GM10266 (cell line): Measurements from ENCODE around the gene GREB1L.

Experiments
- DNase-seq: peaks from one replicate; pipeline ENCODE4 v3.0.0; 2012; ENCODE audit errors: extremely low spot score
- CTCF ChIP-seq: IDR thresholded peaks from 2 replicates; pipeline ENCODE4 v1.5.1; 2012; ENCODE audit warnings: mild to moderate bottlenecking, low read depth; ENCODE audit not compliant: control insufficient read depth, insufficient read depth; ENCODE audit errors: missing control alignments

The GREB1L gene

GRCh38 chr18:21489919-21490495 is 248.0 kb downstream of the GREB1L start:
- DNase-seq = no peak
- TF ChIP-seq CTCF = no peak

GRCh38 chr18:21490748-21491147 is 248.7 kb downstream of the GREB1L start:
- no peak for TF ChIP-seq CTCF

GRCh38 chr18:21496277-21496835 is 254.3 kb downstream of the GREB1L start:
- no peak for TF ChIP-seq CTCF

More at GRCh38 chr18:21490748-21491147, 248.7 kb downstream of the GREB1L start:
- no peak for DNase-seq

GRCh38 chr18:21499997-21500396 is 258.0 kb downstream of the GREB1L start:
- no peak for TF ChIP-seq CTCF
- no peak for DNase-seq

More at GRCh38 chr18:21496277-21496835, 254.3 kb downstream of the GREB1L start:
- no peak for DNase-seq

DNA sequence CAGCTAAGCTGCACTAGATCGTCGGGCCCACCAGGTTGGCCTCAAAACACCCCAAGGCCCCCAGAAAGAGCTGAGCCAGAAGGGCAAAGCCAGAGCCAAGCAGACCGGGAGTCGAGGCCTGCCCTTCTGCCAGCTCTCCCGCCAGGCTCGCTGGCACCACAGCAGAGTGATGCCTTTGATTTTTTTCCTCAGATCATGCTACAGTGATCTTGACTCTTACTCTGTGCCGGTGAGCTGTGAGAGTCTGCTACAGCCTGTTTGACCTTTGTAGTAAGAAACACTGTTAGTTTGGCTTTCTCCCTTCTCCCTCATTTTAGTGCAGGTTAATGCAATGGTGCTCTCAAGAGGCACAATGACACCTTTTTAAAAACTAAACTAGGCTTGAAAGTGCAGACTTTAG is 260.6 kb downstream of the GREB1L start:
- TF ChIP-seq CTCF = no peak
- no peak for DNase-seq

GRCh38 chr18:21507913-21508701 is 266.1 kb downstream of the GREB1L start:
- no peak for TF ChIP-seq CTCF
- no peak for DNase-seq

DNA sequence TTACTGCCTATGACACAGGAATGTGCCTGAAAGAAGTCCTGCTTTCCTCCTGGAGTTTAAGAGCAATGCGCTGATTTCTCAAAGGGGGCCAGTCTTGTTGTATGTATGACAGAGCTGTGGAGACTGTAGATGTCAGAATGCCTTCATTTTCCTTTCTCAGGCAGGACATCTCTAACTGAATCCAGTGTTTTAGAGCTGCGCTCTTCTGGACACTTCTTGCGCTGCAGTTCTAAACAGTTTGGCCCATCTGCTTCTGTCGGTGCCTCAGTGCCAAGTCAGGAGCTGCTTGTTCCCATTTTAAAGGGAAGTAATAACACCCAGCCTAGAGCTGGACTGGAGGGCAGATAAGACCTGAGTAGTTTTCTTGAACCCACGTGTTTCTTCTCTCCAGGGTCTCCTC is 267.0 kb downstream of the GREB1L start:
- no peak for TF ChIP-seq CTCF
- DNase-seq = no peak
